Smooth muscle cell (in vitro differentiated cells): Measurements from ENCODE around the gene EVI5L. TPM values are rescaled to one million over a fixed set of nuclear protein-coding genes. Genes with fewer than 3 reads are reported as not detected.

Source experiments
- DNase-seq: peaks from one replicate; lab custom pipeline; 2025; ENCODE audit not compliant: unreplicated experiment; lab: John Stamatoyannopoulos, UW
- H2AFZ ChIP-seq: fragments of 200-600 bp; sonication (generic); 2 replicates; pipeline ENCODE4 v1.6.0; 2016; ENCODE audit warnings: antibody characterized with exemption, low read depth, mild to moderate bottlenecking
- H3F3A ChIP-seq: fragments of 200-600 bp; sonication (generic); 2 replicates; pipeline ENCODE4 v1.6.0; 2017; ENCODE audit warnings: antibody characterized with exemption, low read depth
- H3K27ac ChIP-seq: fragments of 200-600 bp; sonication (generic); 2 replicates; pipeline ENCODE4 v1.5.1; 2016; ENCODE audit warnings: low read depth, mild to moderate bottlenecking
- H3K27me3 ChIP-seq: fragments of 200-600 bp; sonication (generic); 2 replicates; pipeline ENCODE4 v1.6.1; 2016; ENCODE audit warnings: low read depth, mild to moderate bottlenecking
- H3K36me3 ChIP-seq: fragments of 200-600 bp; sonication (generic); 2 replicates; pipeline ENCODE4 v1.5.1; 2016; ENCODE audit warnings: low read depth
- H3K4me1 ChIP-seq: fragments of 200-600 bp; sonication (generic); 2 replicates; pipeline ENCODE4 v1.5.1; 2016; ENCODE audit warnings: low read depth
- H3K4me2 ChIP-seq: fragments of 200-600 bp; sonication (generic); 2 replicates; pipeline ENCODE4 v1.6.0; 2016; ENCODE audit warnings: mild to moderate bottlenecking
- H3K4me3 ChIP-seq: fragments of 200-600 bp; sonication (generic); 2 replicates; pipeline ENCODE4 v1.5.1; 2016; ENCODE audit warnings: mild to moderate bottlenecking
- H3K79me2 ChIP-seq: fragments of 200-600 bp; sonication (generic); 2 replicates; pipeline ENCODE4 v1.6.0; 2016; ENCODE audit warnings: low read depth, mild to moderate bottlenecking
- H3K9ac ChIP-seq: fragments of 200-600 bp; sonication (generic); 2 replicates; pipeline ENCODE4 v1.6.0; 2016; ENCODE audit warnings: low read depth
- H3K9me3 ChIP-seq: fragments of 200-600 bp; sonication (generic); replicated peaks from 2 replicates; pipeline ENCODE4 v1.5.1; 2016; ENCODE audit warnings: low read depth
- H4K20me1 ChIP-seq: fragments of 200-600 bp; sonication (generic); 2 replicates; pipeline ENCODE4 v1.6.0; 2016; ENCODE audit warnings: low read depth
- CTCF ChIP-seq: fragments of 200-600 bp; sonication (generic); IDR thresholded peaks from 2 replicates; pipeline ENCODE4 v1.5.1; 2017; ENCODE audit warnings: borderline replicate concordance, mild to moderate bottlenecking, antibody characterized with exemption; ENCODE audit not compliant: insufficient read depth, poor library complexity, severe bottlenecking
- WGBS: methylation state at CpG from one replicate; pipeline ENCODE4 v1.1.7; 2016; ENCODE audit warnings: low lambda C conversion rate; 5-methylcytosine and 5-hydroxymethylcytosine counted together
- polyA plus RNA-seq: library from polyadenylated mRNA; unstranded; fragments of >200 nt; fragmentation: Nextera tagmentation; extraction: Ambion mirVana; gene quantifications from 2 replicates; pipeline ENCODE4 v1.2.1, GENCODE V29; 2016
- total RNA-seq: library from RNA; depleted of rRNA; stranded (reverse); fragments of >200 nt; gene quantifications from 2 replicates; pipeline ENCODE4 v1.2.3, GENCODE V29; 2014

Gene EVI5L
- total and polyA plus RNA-seq, 2 experiments from 2014 or later = 8.8 to 21.2 TPM

- Histone ChIP-seq H3K27me3 (peaks cover 66% of the 10 kb centered on the region), H3K27ac (no peak overlapping the region), H4K20me1 (no peaks in the 10 kb centered on the region), H3K9ac (no peak overlapping the region), H2AFZ (no peak overlapping the region), H3K79me2 (no peaks in the 10 kb centered on the region), H3F3A (no peaks in the 10 kb centered on the region), H3K4me3 (peak overlapping the region; percentile 34), H3K36me3 (no peaks in the 10 kb centered on the region), H3K4me1 (peaks cover 17% of the 10 kb centered on the region), H3K4me2 (peak overlapping the region; percentile 84), H3K9me3 (no peaks in the 10 kb centered on the region)
- DNase-seq = peak; percentile 25
- 2% methylated on average over 22 of the region's 67 CpGs for WGBS
- no peak for TF ChIP-seq CTCF
Measured at GRCh38 chr19:7862413-7862951, 32.5 kb downstream of the EVI5L start.

GRCh38 chr19:7863157-7863970, 33.3 kb downstream of the EVI5L start:
- no peak for DNase-seq
- no peak overlapping the region for H3K27ac ChIP-seq
- no peak for TF ChIP-seq CTCF
- peak overlapping the region; percentile 34 for H3K4me3 ChIP-seq
- peaks cover 10% of the 10 kb centered on the region for H3K4me1 ChIP-seq
- H3K4me2 ChIP-seq = peak overlapping the region; percentile 84
- no peaks in the 10 kb centered on the region for H3K9me3 ChIP-seq
- H3K79me2 ChIP-seq = no peaks in the 10 kb centered on the region
- H3K36me3 ChIP-seq = no peaks in the 10 kb centered on the region
- H3K9ac ChIP-seq = no peak overlapping the region
- no peaks in the 10 kb centered on the region for H4K20me1 ChIP-seq
- H3F3A ChIP-seq = no peaks in the 10 kb centered on the region
- H3K27me3 ChIP-seq = peaks cover 75% of the 10 kb centered on the region
- no peak overlapping the region for H2AFZ ChIP-seq
- whole genome bisulfite sequencing = 38% methylated on average over 50 of the region's 83 CpGs

- Histone ChIP-seq H3K4me2 (no peak overlapping the region), H3K4me1 (peaks cover 6% of the 10 kb centered on the region), H3K36me3 (no peaks in the 10 kb centered on the region), H3K9ac (no peak overlapping the region), H3K27me3 (peaks cover 79% of the 10 kb centered on the region), H4K20me1 (no peaks in the 10 kb centered on the region), H2AFZ (no peak overlapping the region), H3K79me2 (no peaks in the 10 kb centered on the region), H3F3A (no peaks in the 10 kb centered on the region), H3K9me3 (no peaks in the 10 kb centered on the region), H3K4me3 (no peak overlapping the region), H3K27ac (no peak overlapping the region)
- no peak for DNase-seq
- no peak for TF ChIP-seq CTCF
- 87% methylated on average over 21 of the region's 21 CpGs for WGBS
Measured at GRCh38 chr19:7863971-7864689, 34.1 kb downstream of the EVI5L start.
